HG03159 (cell line): ENCODE results near the gene CEP164.
"Not testable (repeated sequence)": the region's sequence is repeated elsewhere in the genome, so short reads cannot be mapped to it uniquely, and the experiment has no call there.

Experiments used
- ATAC-seq: cut with Tn5 transposase; IDR thresholded peaks from one replicate; pipeline ENCODE4 v1.9.1; 2021; ENCODE audit warnings: mild to moderate bottlenecking, moderate library complexity; ENCODE audit not compliant: unreplicated experiment

CEP164 gene

DNA sequence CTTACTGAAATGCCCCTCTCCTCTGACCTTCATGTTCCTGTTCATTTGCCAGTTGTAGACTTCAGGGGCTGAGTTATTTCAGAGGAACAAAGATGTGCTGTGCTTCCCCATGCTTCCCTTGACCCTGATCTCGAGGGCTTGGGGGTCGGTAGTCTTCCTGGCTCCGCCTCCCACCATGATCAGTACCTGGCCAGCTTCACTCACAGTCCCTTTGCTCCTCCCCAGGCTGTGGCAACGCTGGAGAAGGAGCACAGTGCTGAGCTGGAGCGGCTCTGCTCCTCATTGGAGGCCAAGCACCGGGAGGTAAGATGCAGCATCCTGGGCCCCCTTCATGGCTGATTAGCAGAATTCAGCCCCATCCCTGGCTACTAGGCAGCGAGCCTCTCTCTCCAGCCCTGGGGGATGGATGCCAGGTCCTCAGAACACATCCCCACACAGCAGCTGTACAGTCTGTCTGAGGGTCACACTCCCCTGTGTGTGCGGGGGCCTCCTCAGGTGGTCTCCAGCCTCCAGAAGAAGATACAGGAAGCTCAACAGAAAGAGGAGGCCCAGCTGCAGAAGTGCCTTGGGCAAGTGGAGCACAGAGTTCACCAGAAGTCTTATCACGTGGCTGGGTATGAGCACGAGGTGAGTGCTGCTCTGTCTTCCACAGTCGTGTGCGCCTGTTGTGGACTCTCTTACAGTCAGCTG lies 64.5 kb downstream of the CEP164 start:
- no peak for ATAC-seq

DNA sequence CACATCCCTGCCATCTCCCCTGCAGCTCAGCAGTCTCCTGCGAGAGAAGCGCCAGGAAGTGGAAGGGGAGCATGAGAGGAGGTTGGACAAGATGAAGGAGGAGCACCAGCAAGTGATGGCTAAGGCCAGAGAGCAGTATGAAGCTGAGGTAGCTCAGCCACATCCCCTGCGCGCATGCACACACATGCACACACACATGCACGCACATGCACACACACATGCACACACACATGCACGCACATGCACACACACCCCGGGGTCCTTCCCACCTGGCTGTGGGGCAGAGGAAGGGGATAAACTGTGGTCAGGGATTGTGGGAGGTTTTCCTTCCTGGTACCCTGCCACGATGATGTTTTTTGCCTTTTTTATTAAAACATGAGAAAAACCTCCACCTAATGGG lies 65.3 kb downstream of the CEP164 start:
- no peak for ATAC-seq

DNA sequence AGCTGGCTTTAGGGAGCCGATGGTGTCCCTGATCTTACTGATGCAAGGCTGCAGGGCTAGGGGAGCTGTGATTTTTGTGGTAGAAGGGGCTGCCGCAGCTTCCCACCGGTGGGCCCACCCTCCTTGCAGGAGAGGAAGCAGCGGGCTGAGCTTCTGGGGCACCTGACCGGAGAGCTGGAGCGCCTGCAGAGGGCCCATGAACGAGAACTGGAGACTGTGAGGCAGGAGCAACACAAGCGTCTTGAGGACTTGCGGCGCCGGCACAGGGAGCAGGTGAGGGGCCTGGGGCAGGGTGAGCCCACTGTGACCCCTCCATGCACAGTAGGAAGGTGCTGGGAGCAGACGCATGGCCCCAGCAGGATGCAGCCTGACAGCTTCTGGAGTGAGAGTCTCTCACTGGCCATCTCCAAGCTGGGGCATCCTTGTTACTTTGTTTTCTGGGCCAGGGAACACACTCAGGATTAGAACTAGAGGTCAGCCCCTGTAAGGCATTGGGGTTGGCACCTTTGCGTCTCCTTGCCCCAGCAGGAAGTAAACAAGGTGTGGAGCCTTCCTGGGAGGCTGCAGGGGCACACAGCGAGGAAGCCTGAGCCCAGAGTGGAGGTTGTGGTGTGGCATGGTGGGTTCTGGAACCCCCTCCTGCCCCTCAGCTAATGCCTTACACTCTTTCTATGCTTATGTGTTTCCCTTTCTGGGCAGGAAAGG lies 66.7 kb downstream of the CEP164 start:
- no peak for ATAC-seq

DNA sequence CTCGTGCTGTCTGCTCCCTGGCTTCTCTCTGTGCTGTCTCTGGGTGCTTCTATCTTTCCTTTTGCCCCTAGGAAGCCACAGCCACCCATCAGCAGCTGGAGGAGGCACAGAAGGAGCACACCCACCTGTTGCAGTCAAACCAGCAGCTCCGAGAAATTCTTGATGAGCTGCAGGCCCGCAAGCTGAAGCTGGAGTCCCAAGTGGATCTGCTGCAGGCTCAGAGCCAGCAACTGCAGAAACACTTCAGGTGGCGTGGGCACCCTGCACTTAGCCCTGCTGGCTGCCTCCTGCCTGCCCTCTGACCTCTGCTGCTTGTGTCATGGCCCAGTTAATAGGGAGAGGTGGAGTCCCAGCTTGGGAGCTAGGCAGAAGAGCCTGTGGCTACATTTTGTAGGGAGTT lies 67.8 kb downstream of the CEP164 start:
- ATAC-seq, result no peak

DNA sequence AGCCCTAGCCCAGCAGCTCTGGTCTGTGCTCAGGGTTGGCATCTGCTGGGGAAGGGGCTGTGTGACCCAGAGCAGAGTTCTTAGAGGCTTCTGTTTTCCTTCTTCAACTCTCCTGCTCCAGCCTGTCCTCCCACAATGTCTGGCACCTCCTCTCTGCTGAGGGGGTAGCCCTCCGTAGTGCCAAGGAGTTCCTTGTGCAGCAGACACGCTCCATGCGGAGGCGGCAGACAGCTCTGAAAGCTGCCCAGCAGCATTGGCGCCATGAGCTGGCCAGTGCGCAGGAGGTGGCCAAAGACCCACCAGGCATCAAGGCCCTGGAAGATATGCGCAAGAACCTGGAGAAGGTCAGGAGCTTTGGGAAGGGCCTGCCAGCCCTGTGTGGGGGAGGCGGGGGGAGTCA lies 69.3 kb downstream of the CEP164 start:
- no peak for ATAC-seq

DNA sequence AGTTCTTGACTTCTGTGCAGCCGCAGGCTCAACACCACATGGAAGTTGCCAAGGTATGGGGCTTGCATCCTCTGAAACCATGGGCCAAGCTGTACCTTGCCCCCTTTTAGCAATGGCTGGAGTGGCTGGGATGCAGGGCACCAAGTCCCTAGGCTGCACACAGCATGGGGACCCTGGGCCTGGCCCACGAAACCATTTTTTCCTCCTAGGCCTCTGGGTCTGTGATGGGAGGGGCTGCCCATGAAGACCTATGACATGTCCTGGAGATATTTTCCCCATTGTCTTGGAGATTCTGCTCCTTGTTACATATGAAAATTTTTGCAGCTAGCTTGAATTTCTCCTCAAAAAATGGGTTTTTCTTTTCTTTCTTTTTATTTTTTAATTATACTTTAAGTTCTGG lies 71.0 kb downstream of the CEP164 start:
- not testable (repeated sequence) for ATAC-seq

DNA sequence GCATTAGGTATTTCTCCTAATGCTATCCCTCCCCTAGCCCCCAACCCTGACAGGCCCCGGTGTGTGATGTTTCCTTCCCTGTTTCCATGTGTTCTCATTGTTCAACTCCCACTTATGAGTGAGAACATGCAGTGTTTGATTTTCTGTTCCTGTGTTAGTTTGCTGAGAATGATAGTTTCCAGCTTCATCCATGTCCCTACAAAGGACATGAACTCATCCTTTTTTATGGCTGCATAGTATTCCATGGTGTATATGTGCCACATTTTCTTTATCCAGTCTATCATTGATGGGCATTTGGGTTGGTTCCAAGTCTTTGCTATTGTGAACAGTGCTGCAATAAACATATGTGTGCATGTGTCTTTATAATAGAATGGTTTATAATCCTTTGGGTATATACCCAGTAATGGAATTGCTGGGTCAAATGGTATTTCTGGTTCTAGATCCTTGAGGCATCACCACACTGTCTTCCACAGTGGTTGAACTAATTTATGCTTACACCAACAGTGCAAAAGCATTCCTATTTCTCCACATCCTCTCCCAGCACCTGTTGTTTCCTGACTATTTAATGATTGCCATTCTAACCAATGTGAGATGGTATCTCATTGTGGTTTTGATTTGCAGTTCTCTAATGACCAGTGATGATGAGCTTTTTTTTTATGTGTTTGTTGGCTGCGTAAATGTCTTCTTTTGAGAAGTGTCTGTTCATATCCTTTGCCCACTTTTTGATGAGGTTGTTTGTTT lies 71.6 kb downstream of the CEP164 start:
- not testable (repeated sequence) for ATAC-seq

DNA sequence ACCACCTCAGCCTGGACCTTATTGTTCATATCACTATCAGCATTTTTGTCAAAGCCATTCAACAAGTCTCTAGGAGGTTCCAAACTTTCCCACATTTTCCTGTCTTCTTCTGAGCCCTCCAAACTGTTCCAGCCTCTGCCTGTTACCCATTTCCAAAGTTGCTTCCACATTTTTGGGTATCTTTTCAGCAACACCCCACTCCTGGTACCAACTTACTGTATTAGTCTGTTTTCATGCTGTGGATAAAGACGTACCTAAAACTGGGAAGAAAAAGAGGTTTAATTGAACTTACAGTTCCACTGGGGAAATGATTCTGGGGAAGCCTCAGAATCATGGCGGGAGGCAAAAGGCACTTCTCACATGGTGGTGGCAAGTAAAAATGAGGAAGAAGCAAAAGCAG lies 78.2 kb downstream of the CEP164 start:
- not testable (repeated sequence) for ATAC-seq

DNA sequence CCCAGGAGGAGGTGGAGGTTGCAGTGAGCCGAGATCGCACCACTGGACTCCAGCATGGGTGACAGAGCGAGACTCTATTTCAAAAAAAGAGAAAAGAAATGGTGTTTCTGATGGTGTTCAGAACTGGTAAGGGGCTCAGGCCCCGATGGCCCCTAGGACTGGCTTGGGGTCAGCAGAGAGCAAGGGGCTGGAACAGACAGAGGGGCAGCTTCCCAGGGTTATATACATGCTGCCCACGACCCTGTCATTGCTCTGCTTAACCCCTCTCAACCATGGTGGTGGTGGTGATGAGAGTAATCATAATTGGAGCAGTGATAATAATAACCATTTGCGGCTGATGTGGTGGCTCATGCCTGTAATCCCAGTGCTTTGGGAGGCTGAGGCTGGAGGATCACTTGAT lies 79.4 kb downstream of the CEP164 start:
- ATAC-seq, result no peak

DNA sequence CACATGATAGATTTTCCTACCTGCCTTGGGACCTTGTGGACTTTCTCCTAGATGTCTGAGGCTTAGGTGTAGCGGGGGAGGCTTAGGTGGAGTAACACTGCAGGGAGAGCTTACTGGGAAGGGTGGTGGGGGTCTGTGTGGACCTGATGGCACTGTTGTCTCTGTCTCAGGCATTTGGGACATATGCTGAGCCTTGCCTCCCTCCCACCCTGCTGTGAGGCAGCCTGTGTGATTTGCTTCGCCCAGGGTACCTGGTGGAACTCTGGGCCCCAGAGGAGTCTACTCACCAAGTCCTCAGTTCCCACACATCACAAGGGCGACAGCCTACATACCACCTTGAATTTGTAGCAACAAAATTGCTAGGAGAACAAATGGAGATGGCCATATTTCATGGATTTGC lies 80.7 kb downstream of the CEP164 start:
- ATAC-seq, result no peak

DNA sequence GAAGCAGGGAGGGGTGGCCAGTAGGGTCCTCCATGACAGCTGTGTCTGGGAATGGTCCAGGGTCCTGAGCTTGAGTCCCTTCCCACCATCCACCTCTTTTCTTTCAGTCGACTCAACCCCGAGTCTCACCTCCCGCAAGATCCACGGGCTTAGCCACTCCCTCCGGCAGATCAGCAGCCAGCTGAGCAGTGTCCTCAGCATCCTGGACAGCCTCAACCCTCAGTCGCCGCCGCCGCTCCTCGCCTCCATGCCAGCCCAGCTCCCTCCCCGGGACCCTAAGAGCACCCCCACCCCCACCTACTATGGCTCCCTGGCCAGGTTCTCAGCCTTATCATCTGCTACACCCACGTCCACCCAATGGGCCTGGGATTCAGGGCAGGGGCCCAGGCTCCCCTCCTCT lies 81.9 kb downstream of the CEP164 start:
- ATAC-seq, result no peak

DNA sequence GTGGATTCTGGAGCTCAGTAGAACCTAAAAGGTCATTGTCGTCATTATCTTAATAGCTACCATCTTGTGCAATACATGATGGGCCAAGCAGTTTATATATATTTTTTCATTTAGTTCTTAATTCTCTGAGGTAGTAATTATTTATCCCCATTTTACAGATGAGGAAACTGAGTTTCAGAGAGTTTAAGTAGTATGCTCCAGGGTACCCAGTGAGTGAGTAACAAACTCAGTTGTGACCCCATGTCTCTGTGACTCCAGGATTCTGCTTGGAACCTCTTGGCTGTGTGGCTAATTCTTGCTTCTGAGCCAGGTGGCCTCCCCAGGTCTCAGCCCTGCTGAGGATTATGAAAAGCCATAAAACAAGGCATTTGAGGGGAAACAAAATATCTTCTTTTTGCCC lies 82.6 kb downstream of the CEP164 start:
- no peak for ATAC-seq

DNA sequence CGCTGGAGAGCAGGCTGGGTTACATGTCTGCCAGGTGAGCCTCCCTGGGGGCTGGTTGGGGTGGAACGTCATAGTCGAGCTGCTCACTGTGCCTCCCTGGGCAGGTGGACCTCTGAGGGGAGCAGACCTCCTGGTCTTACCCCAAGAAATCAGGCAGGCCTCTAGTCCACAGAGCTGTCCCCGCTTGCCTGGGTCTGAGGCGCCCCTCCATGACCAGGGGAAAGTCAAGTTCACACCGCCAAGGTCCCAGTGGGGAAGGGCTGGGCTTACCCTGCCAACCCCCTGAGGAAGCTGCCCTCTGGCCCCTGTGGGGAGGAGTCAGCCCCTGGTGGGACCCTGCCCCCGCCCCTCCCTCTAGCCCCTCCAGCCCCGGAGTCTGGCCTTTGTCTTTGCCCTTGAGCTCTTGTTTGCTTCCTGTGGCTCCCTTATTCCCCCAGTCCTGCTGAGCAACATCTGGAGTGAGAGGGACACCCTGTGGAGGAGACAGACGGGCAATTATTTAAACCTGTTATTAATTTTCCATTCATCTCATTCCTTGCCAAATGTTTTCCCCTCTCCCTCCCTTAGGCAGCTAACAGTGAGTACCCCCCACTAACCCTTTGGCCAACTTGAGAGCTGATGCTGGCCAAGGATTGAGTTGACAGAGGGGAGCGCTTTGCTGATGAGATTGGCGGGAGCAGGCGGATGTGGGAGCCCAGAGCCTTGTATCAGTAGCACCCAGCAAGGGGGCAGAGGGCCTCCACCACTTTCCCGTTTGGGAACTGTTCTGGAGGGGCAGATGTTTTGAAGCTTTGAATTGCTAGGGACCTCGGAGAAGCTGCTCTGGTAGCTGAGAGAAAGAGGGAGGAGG lies 83.4 kb downstream of the CEP164 start:
- no peak for ATAC-seq

DNA sequence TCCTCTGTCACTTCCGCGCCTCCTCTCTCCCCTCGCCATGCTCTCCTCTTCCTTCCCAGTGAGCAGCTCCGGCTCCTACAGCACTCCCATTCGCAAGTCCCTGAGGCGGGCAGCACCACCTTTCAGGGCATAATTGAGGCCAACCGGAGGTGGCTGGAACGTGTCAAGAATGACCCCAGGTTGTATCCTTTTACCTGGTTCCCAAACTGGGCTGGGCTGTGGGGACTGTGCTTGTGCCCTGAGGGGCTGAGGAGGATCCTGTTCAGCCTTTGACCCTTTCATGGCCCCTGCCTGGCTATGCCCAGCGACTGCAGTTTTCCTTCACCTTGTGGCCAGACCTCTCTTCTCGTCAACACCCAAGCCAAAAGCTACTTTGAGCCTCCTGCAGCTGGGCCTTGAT lies 84.1 kb downstream of the CEP164 start:
- no peak for ATAC-seq

DNA sequence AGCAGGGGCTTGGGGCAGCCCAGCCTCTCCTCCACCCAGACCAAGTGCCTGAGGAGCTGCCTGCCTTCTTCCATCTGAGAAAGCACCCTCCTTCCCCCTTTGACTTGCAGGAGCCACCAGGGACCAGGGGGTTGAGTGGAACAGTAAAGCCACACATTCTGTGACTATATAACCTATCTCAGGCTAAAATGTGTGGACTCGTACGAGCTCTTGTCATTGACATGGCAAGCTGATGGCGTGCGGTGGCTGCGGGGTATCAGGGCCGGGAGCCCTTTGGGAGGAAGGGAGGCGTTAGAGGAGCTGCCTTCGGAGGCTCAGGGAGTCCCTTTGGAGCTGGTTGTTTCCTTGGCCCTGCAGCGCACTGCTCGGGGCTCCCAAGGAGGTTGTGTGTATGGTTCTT lies 84.5 kb downstream of the CEP164 start:
- no peak for ATAC-seq

DNA sequence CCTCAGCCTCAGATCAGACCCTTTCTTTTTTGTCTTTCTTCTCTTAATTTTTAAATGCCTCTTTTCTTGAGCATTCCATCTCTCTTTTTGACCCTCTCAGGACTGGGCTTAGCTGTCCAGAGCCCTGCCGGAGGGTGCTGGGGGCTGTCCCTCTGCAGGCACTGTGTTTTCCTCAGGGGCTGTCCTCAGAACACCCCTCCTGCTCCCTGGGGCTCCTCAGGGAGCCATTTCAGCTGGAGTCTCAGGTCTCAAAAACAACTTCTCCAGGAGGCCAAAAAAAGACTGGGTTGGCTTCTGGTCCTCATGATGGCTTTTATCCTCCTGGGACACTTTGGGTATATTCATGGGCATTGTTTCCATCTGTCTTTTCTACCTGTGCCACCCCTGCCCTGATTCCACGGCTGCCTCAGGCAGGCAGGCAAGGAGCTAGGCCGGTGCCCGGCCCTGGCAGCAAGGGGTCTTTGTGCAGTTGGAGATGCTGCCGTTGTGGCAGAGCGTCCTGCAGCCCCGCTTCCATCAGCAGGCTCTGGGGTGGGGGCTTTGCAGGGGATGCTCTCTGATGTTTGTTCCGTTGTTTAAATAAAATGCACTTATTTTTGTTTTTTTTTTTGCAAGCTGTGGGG lies 85.1 kb downstream of the CEP164 start:
- ATAC-seq, result no peak

DNA sequence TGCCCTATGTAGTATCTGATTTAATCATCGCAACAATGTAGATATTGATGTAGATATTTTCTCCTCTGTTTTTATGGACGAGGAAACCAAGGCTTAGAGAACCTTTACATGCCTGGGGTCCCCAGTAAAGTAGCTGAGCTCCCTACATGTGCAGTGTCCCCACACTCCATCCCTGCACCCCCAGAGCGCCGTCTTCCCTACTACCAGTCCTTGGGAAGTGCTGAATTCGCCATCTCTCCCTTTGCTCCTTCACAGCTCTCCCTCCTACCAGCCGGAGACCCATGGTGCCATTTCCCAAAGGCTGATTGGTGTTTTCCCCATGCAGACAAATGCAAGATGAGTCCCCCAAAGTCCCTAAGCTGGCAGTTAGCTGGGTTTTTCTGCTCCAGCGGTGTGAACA lies 86.0 kb downstream of the CEP164 start:
- no peak for ATAC-seq

DNA sequence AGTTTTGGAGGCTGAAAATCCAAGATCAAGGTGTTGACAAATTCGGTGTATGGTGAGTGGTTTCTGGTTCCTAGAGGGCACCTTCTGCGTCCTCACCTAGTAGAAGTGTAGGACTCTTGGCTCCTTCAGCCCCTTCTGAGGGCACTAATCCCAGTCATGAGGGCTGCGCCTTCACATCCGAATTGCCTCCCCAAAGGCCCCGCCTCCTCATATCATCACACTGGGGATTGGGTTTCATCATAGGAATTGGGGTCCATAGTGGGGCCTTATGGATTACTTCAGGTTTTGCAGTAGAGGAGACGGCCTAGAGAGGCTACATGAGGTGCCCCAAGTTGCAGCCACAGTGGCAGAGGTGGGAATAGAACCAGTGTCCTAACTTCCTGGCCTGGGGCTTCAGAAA lies 87.1 kb downstream of the CEP164 start:
- no peak for ATAC-seq

DNA sequence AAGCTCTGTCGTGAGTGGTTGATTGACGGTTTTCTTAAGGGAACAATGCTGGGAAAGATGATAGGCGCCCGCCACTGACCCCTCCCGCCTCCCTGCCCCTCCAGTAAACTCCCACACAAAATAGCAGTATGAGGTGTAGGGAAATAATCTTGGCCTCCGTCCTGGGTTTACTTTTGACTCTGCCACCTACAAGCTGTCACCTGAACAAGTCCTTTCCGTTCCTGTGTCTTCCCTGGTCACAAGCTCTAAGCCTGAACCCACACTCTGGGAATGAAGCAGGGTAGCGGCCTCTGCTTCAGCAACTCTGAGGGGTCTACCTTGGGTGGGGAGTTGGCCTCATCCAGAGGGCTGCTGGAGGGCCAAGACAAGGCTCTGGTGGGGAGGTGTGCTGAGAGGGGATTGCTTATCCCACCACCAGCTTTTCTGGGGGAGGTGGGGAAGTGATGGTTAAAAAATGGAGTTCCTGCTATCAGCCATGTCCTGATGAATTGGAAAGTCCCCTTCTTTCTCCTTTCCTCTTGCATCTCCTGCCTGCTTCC lies 87.8 kb downstream of the CEP164 start:
- no peak for ATAC-seq

DNA sequence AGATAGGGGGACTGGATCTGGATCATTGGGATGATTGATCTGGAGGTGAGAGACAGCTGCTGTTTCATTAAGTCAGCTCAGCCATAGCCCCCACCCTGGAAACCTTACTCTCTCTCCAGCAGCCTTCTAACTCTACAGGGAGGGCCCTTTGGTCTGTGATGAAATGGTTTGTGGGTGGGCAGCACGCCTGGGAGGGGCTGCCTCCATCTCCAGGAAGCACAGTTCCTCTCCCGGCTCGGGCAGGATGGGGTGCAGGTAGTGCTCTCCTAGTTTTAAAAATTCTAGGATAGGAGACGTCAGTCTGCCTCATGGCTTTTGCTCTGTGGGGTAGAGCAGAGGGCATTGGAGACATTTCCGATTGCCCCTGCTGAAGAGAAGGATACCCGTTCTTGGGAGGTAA lies 89.7 kb downstream of the CEP164 start:
- ATAC-seq, result no peak
